Measurements from ENCODE around the gene LRRC46. TPM values are rescaled to one million over a fixed set of nuclear protein-coding genes. Genes with fewer than 3 reads are reported as not detected.

The LRRC46 gene
- total RNA-seq, 2 donors from 2014 or later: 0.59 TPM; not detected in 1

DNA sequence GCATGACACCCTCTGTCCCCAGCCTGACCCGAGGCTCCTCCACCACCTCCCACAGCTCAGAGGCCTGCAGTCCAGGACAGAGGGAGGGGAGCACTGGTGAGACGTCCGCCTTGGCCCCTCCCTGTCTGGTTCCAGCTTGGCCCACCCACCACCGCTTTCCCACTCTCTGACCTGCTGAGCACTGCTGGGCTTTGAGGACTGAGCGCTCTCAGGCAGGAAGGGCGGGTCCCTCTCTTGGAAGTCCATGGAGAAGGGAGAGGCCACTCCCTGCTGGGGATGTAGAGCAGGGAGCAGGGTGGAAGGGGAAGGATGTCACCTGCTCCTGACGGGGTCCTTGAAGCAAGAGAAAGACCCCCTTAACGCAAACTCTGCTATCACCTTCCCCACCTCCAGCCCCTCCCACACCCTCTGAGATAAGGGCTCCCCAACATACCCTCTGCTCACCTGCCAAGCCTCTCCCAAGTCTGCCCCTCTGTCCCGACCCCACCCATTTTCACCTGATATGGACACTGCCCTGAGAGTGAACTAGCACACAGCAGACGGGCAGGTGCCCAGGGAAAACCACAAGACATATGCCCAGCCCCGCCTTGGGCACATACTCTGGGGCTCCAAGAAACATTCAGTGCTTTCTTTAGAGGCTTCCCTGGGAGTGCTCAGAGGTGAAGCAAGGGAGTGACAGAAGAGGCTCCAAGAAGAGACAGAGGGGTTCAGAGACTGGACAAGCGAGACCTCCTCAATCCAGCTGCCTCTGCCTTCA, 11.3 kb upstream of the LRRC46 start:
- Histone ChIP-seq H3K27me3 (no peaks in the 10 kb centered on the region), H3K27ac (no peak overlapping the region), H3K36me3 (peaks cover 46% of the 10 kb centered on the region), H3K4me1 (peaks cover 0 to 26% of the 10 kb centered on the region in 2 donors), H3K4me3 (no peak overlapping the region), H3K9me3 (no peaks in the 10 kb centered on the region)
- DNase-seq (ENCODE audit: low spot score): no peak
- TF ChIP-seq, protein P1, sequence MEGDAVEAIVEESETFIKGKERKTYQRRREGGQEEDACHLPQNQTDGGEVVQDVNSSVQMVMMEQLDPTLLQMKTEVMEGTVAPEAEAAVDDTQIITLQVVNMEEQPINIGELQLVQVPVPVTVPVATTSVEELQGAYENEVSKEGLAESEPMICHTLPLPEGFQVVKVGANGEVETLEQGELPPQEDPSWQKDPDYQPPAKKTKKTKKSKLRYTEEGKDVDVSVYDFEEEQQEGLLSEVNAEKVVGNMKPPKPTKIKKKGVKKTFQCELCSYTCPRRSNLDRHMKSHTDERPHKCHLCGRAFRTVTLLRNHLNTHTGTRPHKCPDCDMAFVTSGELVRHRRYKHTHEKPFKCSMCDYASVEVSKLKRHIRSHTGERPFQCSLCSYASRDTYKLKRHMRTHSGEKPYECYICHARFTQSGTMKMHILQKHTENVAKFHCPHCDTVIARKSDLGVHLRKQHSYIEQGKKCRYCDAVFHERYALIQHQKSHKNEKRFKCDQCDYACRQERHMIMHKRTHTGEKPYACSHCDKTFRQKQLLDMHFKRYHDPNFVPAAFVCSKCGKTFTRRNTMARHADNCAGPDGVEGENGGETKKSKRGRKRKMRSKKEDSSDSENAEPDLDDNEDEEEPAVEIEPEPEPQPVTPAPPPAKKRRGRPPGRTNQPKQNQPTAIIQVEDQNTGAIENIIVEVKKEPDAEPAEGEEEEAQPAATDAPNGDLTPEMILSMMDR (IDR thresholded peaks at IDR 0.05): no peak

DNA sequence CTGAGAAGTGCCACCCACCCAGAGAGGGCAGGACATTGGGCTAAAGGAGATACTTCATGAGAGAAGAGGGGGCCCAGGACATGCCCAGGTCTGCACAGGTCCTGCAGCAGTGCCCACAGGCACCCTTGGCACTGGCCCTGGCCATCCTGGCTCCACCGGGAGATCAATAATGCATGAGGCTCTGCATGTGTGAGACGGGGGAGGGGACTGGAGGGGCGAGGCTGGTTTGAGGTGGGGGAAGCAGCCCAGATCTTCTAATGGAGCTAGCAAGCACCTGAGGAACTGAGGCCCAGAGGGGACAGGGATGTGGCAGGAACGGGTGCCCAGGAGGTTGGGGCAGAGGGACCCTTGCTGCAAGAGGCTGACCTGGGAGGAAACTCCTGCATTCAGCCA, 10.4 kb upstream of the LRRC46 start:
- H3K4me1 ChIP-seq: peaks cover 0 to 26% of the 10 kb centered on the region in 2 donors
- no peaks in the 10 kb centered on the region for H3K9me3 ChIP-seq
- no peak for DNase-seq (ENCODE audit: low spot score)
- peak overlapping the region; percentile 23 to 47 for H3K27ac ChIP-seq
- no peaks in the 10 kb centered on the region for H3K27me3 ChIP-seq
- H3K4me3 ChIP-seq: peak overlapping the region; percentile 46 to 56
- TF ChIP-seq, protein P1 (IDR thresholded peaks at IDR 0.05): no peak
- H3K36me3 ChIP-seq: peaks cover 45% of the 10 kb centered on the region

DNA sequence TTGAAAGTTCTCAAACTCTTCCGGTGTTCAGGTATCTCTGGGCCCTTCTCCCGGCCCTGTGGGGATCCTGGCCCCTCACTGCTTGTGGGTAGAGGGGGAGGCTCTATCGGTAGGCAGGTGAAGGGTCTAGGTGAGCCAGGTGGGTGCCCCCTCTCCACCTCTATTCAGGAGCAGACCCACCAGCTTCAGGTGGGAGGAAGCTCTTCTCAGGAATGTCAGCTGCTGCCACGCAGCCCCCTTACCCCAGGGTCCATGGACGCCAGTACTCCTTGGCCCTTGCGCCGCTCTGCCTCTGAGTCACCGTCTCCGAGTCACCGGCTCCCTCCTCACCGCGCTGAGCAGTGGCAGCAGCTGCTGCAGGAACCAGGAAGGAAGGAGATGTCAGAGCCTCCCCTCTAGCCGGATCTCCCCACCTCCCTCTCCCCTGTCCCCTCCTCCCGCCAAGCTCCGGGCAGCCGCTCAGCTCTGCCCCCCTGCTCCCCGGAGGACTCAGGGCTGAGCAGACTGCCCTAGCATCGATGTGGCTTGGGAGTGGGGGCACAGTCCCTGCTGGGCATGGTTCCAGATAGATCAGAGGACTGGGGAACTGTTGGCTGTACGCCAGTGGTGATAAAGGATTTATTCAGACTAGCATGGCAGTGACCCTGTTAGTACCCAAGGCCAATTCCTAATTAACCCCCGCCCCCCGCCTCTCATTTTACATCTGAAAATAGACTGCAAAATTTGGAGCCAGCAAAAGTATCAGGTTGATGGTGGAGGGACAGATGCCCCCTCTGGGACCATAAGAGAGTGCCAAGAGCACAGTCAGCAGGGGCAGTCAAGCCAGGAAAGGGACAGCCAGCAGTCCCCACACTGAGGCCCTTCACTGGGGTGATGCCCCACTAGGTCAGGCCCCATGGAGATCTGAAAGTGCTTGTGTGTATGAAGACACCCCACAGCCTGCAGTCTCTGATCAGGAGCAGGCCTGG, 9.8 kb upstream of the LRRC46 start, which contains the start of gene OSBPL7:
TSS of gene OSBPL7 (minus strand) at position 371 of the 968 bp plus-strand sequence. CDS start 1,516 bp downstream, outside the sequence.
- peak; percentile 74 for DNase-seq (ENCODE audit: low spot score)
- TF ChIP-seq, protein P1 (IDR thresholded peaks at IDR 0.05): peak in 1 of 2 donors; percentile 62
- H3K4me3 ChIP-seq: peak within 1 kb of the TSS; percentile 46 to 56
- H3K4me1 ChIP-seq: peaks cover 0 to 26% of the 10 kb centered on the region in 2 donors
- H3K27ac ChIP-seq: peak within 1 kb of the TSS; percentile 23 to 47
- H3K27me3 ChIP-seq: no peaks in the 10 kb centered on the region
- H3K36me3 ChIP-seq: peaks cover 45% of the 10 kb centered on the region
- no peaks in the 10 kb centered on the region for H3K9me3 ChIP-seq

DNA sequence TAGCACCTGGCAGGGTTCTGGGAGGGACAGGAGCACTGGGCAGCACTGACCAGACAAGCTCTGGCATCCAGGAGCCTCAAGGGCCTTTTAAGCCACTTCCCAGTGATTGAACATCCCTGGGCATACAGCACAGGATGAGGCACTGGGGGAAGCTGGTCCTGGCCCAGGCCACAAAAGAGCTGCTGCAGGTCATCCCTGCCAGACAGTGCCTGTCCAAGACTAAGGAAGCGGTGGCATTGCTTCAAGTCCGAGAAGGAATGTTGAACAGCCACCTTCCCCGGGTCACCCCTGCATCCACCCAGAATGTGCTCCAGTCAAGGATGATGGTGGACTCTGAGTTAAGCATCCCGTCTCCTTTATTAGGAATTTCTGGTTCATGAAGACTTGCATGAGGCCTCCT, 8.7 kb upstream of the LRRC46 start:
- TF ChIP-seq, protein P1 (IDR thresholded peaks at IDR 0.05): no peak
- DNase-seq (ENCODE audit: low spot score): no peak

DNA sequence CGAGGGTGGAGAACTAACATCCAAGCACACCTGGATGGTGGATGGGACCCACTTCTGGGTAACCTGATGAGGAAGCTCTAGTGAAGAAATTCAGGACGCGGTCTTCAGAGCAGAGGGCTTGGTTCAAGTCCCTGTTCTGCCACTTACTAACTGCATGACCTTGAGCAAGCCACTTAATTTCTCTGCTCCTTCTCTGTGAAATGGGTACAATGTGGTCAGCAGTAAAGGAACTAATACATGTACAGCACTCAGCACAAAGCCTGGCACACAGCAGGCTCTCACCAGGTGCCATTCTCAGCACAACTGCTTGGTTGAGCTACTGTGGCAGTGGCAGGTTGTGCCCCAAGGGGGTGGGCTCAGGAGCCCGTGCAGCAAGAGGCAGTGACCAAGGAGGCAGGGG, 8.0 kb upstream of the LRRC46 start:
- Histone ChIP-seq H3K27me3 (no peaks in the 10 kb centered on the region), H3K4me1 (peaks cover 0 to 26% of the 10 kb centered on the region in 2 donors), H3K9me3 (no peaks in the 10 kb centered on the region), H3K27ac (no peak overlapping the region), H3K4me3 (no peak overlapping the region), H3K36me3 (peaks cover 51% of the 10 kb centered on the region)
- no peak for DNase-seq (ENCODE audit: low spot score)
- TF ChIP-seq, protein P1 (IDR thresholded peaks at IDR 0.05): no peak

More for the DNA sequence above, 8.7 kb upstream of the LRRC46 start:
- Histone ChIP-seq H3K9me3 (no peaks in the 10 kb centered on the region), H3K27me3 (no peaks in the 10 kb centered on the region), H3K4me3 (no peak overlapping the region), H3K4me1 (peaks cover 0 to 26% of the 10 kb centered on the region in 2 donors), H3K27ac (no peak overlapping the region), H3K36me3 (peaks cover 51% of the 10 kb centered on the region)

Measured in right atrium auricular region (tissue), 2 donors.